Mucosa of gallbladder (tissue), 1 donor: ENCODE results near the gene EBPL. TPM values are rescaled to one million over a fixed set of nuclear protein-coding genes. Genes with fewer than 3 reads are reported as not detected.
"Not testable (repeated sequence)": the region's sequence is repeated elsewhere in the genome, so short reads cannot be mapped to it uniquely, and the experiment has no call there.

Source experiments
- DNase-seq: peaks from one replicate; pipeline ENCODE4 v3.0.0-alpha.2; 2020; ENCODE audit warnings: low spot score
- total RNA-seq: library from RNA; stranded (reverse); gene quantifications from one replicate; pipeline ENCODE4 v1.2.1, GENCODE V29; 2021
- donor health status: DM: no; HTN: no; CAD: no.

Gene EBPL
- total RNA-seq, result 34.1 TPM

- peak; percentile 92 for DNase-seq
Measured at GRCh38 chr13:49690995-49691784, at the start of gene EBPL. EBPL (minus strand) TSS chr13:49691486; CDS start chr13:49691424, 62 bp downstream.

- no peak for DNase-seq
Measured at GRCh38 chr13:49740870-49741269, 49.6 kb upstream of the EBPL start.

- no peak for DNase-seq
Measured at GRCh38 chr13:49739498-49740187, 48.4 kb upstream of the EBPL start.

- DNase-seq, result no peak
Measured at GRCh38 chr13:49733181-49733951, 42.1 kb upstream of the EBPL start.

GRCh38 chr13:49731766-49732165, 40.5 kb upstream of the EBPL start:
- no peak for DNase-seq

GRCh38 chr13:49716615-49717014, 25.3 kb upstream of the EBPL start:
- no peak for DNase-seq

GRCh38 chr13:49714757-49715156, 23.5 kb upstream of the EBPL start:
- DNase-seq, result no peak

- DNase-seq, result no peak
Measured at GRCh38 chr13:49711218-49711863, 20.1 kb upstream of the EBPL start.

- DNase-seq, result not testable (repeated sequence)
Measured at GRCh38 chr13:49704264-49704663, 13.0 kb upstream of the EBPL start.

GRCh38 chr13:49701491-49701890, 10.2 kb upstream of the EBPL start:
- no peak for DNase-seq

- DNase-seq, result no peak
Measured at GRCh38 chr13:49697468-49697867, 6.2 kb upstream of the EBPL start.

GRCh38 chr13:49694446-49694845, 3.2 kb upstream of the EBPL start:
- DNase-seq, result no peak

- no peak for DNase-seq
Measured at GRCh38 chr13:49693877-49694276, 2.6 kb upstream of the EBPL start.

GRCh38 chr13:49693191-49693733, 2.0 kb upstream of the EBPL start:
- DNase-seq, result no peak

- no peak for DNase-seq
Measured at GRCh38 chr13:49690133-49690994, 922 bp downstream of the EBPL start.

- no peak for DNase-seq
Measured at GRCh38 chr13:49683489-49683888, 7.8 kb downstream of the EBPL start.

- no peak for DNase-seq
Measured at GRCh38 chr13:49681842-49682435, 9.3 kb downstream of the EBPL start.

- DNase-seq, result no peak
Measured at GRCh38 chr13:49679246-49679645, 12.0 kb downstream of the EBPL start.

GRCh38 chr13:49678191-49678914, 12.9 kb downstream of the EBPL start:
- no peak for DNase-seq
